Effector memory CD8-positive, alpha-beta T cell (primary cell): ENCODE results near the gene VTI1A.

Experiments
- ATAC-seq: fragments of 150-1000 bp; cut with Tn5 transposase; replicated peaks from 2 replicates; pipeline ENCODE4 v1.10.0; 2021; ENCODE audit warnings: mild to moderate bottlenecking, moderate library complexity
- DNase-seq, 3 experiments: peaks; one replicate each; pipeline ENCODE4 v3.0.0; 2021
- H3K27ac Mint-ChIP-seq, 2 donors: one replicate each; pipeline ENCODE4 v1.8.0; 2022; ENCODE audit warnings: mild to moderate bottlenecking in 2 of 2, mixed read lengths in 2 of 2, moderate library complexity in 2 of 2
- H3K27me3 Mint-ChIP-seq, 2 donors: one replicate each; pipeline ENCODE4 v1.8.0; 2022; ENCODE audit warnings: mixed read lengths in 2 of 2
- H3K36me3 Mint-ChIP-seq: one replicate; pipeline ENCODE4 v1.8.0; 2022; ENCODE audit warnings: mild to moderate bottlenecking, moderate library complexity, mixed read lengths; ENCODE audit not compliant: insufficient read depth
- H3K4me1 Mint-ChIP-seq, 2 donors: one replicate each; pipeline ENCODE4 v1.8.0; 2022; ENCODE audit warnings: low read depth in 2 of 2, mixed read lengths in 2 of 2
- H3K4me3 Mint-ChIP-seq, 2 donors: one replicate each; pipeline ENCODE4 v1.8.0; 2022; ENCODE audit warnings: mild to moderate bottlenecking in 2 of 2, mixed read lengths in 2 of 2, moderate library complexity in 2 of 2
- H3K9me3 Mint-ChIP-seq, 2 donors: one replicate each; pipeline ENCODE4 v1.8.0; 2022; ENCODE audit warnings: mixed read lengths in 2 of 2

The VTI1A gene

GRCh38 chr10:112821663-112822062, 374.6 kb downstream of the VTI1A start:
- Mint-ChIP-seq H3K4me1 (peaks cover 0 to 3% of the 10 kb centered on the region in 2 donors), H3K4me3 (no peak overlapping the region), H3K36me3 (peaks cover 3% of the 10 kb centered on the region), H3K27me3 (no peaks in the 10 kb centered on the region), H3K27ac (no peak overlapping the region), H3K9me3 (no peaks in the 10 kb centered on the region)
- no peak for ATAC-seq
- no peak for DNase-seq

GRCh38 chr10:112823007-112823406, 376.0 kb downstream of the VTI1A start:
- ATAC-seq (no peak), DNase-seq (no peak)
- Mint-ChIP-seq H3K9me3 (no peaks in the 10 kb centered on the region), H3K4me3 (no peak overlapping the region), H3K27ac (no peak overlapping the region), H3K27me3 (no peaks in the 10 kb centered on the region), H3K4me1 (peaks cover 0 to 3% of the 10 kb centered on the region in 2 donors), H3K36me3 (peaks cover 3% of the 10 kb centered on the region)

GRCh38 chr10:112823604-112824003, 376.6 kb downstream of the VTI1A start:
- no peak overlapping the region for H3K4me3 Mint-ChIP-seq
- no peak for DNase-seq
- peaks cover 3% of the 10 kb centered on the region for H3K36me3 Mint-ChIP-seq
- peaks cover 0 to 3% of the 10 kb centered on the region in 2 donors for H3K4me1 Mint-ChIP-seq
- ATAC-seq: no peak
- no peaks in the 10 kb centered on the region for H3K9me3 Mint-ChIP-seq
- H3K27ac Mint-ChIP-seq: no peak overlapping the region
- H3K27me3 Mint-ChIP-seq: no peaks in the 10 kb centered on the region

GRCh38 chr10:112826018-112826697, 379.1 kb downstream of the VTI1A start:
- Mint-ChIP-seq H3K9me3 (no peaks in the 10 kb centered on the region), H3K4me1 (peaks cover 0 to 1% of the 10 kb centered on the region in 2 donors), H3K4me3 (no peak overlapping the region), H3K36me3 (no peaks in the 10 kb centered on the region), H3K27me3 (no peaks in the 10 kb centered on the region), H3K27ac (no peak overlapping the region)
- no peak for ATAC-seq
- DNase-seq: no peak

- no peak overlapping the region for H3K4me3 Mint-ChIP-seq
- H3K36me3 Mint-ChIP-seq: no peaks in the 10 kb centered on the region
- no peak overlapping the region for H3K27ac Mint-ChIP-seq
- no peaks in the 10 kb centered on the region for H3K27me3 Mint-ChIP-seq
- no peak for ATAC-seq
- no peak for DNase-seq
- peaks cover 0 to 1% of the 10 kb centered on the region in 2 donors for H3K4me1 Mint-ChIP-seq
- H3K9me3 Mint-ChIP-seq: no peaks in the 10 kb centered on the region
These were observed 380.1 kb downstream of the VTI1A start for GRCh38 chr10:112827086-112827485.

- Mint-ChIP-seq H3K36me3 (no peaks in the 10 kb centered on the region), H3K27ac (no peak overlapping the region), H3K9me3 (no peaks in the 10 kb centered on the region), H3K4me3 (no peak overlapping the region), H3K4me1 (peaks cover 0 to 1% of the 10 kb centered on the region in 2 donors), H3K27me3 (no peaks in the 10 kb centered on the region)
- ATAC-seq: no peak
- no peak for DNase-seq
These were observed 380.9 kb downstream of the VTI1A start for GRCh38 chr10:112827951-112828350.

- no peak for ATAC-seq
- Mint-ChIP-seq H3K27ac (peak overlapping the region in 1 of 2 donors; percentile 13), H3K9me3 (no peaks in the 10 kb centered on the region), H3K36me3 (no peaks in the 10 kb centered on the region), H3K4me3 (no peak overlapping the region), H3K4me1 (peaks cover 0 to 3% of the 10 kb centered on the region in 2 donors), H3K27me3 (no peaks in the 10 kb centered on the region)
- DNase-seq: no peak
These were observed 384.8 kb downstream of the VTI1A start for GRCh38 chr10:112831859-112832258.

GRCh38 chr10:112832361-112832878, 385.4 kb downstream of the VTI1A start:
- ATAC-seq: no peak
- peaks cover 0 to 3% of the 10 kb centered on the region in 2 donors for H3K4me1 Mint-ChIP-seq
- H3K4me3 Mint-ChIP-seq: no peak overlapping the region
- DNase-seq: no peak
- H3K27me3 Mint-ChIP-seq: no peaks in the 10 kb centered on the region
- H3K36me3 Mint-ChIP-seq: peaks cover under 1% of the 10 kb centered on the region
- no peak overlapping the region for H3K27ac Mint-ChIP-seq
- H3K9me3 Mint-ChIP-seq: no peaks in the 10 kb centered on the region

- Mint-ChIP-seq H3K27ac (no peak overlapping the region), H3K36me3 (peaks cover 3% of the 10 kb centered on the region), H3K9me3 (no peaks in the 10 kb centered on the region), H3K4me3 (no peak overlapping the region), H3K27me3 (no peaks in the 10 kb centered on the region), H3K4me1 (peaks cover 0 to 3% of the 10 kb centered on the region in 2 donors)
- no peak for DNase-seq
- no peak for ATAC-seq
These were observed 385.9 kb downstream of the VTI1A start for GRCh38 chr10:112832959-112833358.

GRCh38 chr10:112834751-112835181, 387.8 kb downstream of the VTI1A start:
- H3K4me1 Mint-ChIP-seq: peaks cover 0 to 3% of the 10 kb centered on the region in 2 donors
- ATAC-seq (no peak), DNase-seq (no peak)
- H3K27ac Mint-ChIP-seq: no peak overlapping the region
- peaks cover 3% of the 10 kb centered on the region for H3K36me3 Mint-ChIP-seq
- H3K4me3 Mint-ChIP-seq: no peak overlapping the region
- H3K9me3 Mint-ChIP-seq: no peaks in the 10 kb centered on the region
- H3K27me3 Mint-ChIP-seq: no peaks in the 10 kb centered on the region

- no peaks in the 10 kb centered on the region for H3K27me3 Mint-ChIP-seq
- no peak for DNase-seq
- no peak for ATAC-seq
- H3K4me3 Mint-ChIP-seq: no peak overlapping the region
- peaks cover 0 to 3% of the 10 kb centered on the region in 2 donors for H3K4me1 Mint-ChIP-seq
- no peak overlapping the region for H3K27ac Mint-ChIP-seq
- peaks cover 6% of the 10 kb centered on the region for H3K36me3 Mint-ChIP-seq
- peaks cover 0 to 3% of the 10 kb centered on the region in 2 donors for H3K9me3 Mint-ChIP-seq
These were observed 388.3 kb downstream of the VTI1A start for GRCh38 chr10:112835217-112835715.

- Mint-ChIP-seq H3K4me3 (no peak overlapping the region), H3K36me3 (peaks cover 6% of the 10 kb centered on the region), H3K27me3 (no peaks in the 10 kb centered on the region), H3K27ac (no peak overlapping the region), H3K9me3 (peaks cover 0 to 4% of the 10 kb centered on the region in 2 donors), H3K4me1 (peaks cover 0 to 3% of the 10 kb centered on the region in 2 donors)
- ATAC-seq: no peak
- DNase-seq: no peak
These were observed 389.0 kb downstream of the VTI1A start for GRCh38 chr10:112835944-112836451.

- Mint-ChIP-seq H3K36me3 (peaks cover 6% of the 10 kb centered on the region), H3K27me3 (no peaks in the 10 kb centered on the region)
- no peak for ATAC-seq
These were observed 391.9 kb downstream of the VTI1A start for GRCh38 chr10:112838784-112839481.

More at GRCh38 chr10:112838784-112839481, 391.9 kb downstream of the VTI1A start:
- DNase-seq: no peak
- Mint-ChIP-seq H3K4me3 (no peak overlapping the region), H3K4me1 (peaks cover 2 to 3% of the 10 kb centered on the region in 2 donors), H3K9me3 (peaks cover 0 to 4% of the 10 kb centered on the region in 2 donors), H3K27ac (no peak overlapping the region)
